PC-3 (cell line): ENCODE measurements around the gene GRIN1.

Source experiments
- EZH2phosphoT487 ChIP-seq: fragments of 300-600 bp; sonication (generic); IDR thresholded peaks from 2 replicates; pipeline ENCODE4 v1.6.1; 2018; ENCODE audit warnings: mild to moderate bottlenecking, antibody characterized with exemption, low read length, borderline replicate concordance
- TF ChIP-seq, protein P1 (sequence below): fragments of 300-600 bp; sonication (generic); conservative IDR thresholded peaks from 2 replicates; pipeline ENCODE4 v1.5.1; 2017; ENCODE audit warnings: antibody characterized with exemption, low read depth, mild to moderate bottlenecking, low read length

DNA sequence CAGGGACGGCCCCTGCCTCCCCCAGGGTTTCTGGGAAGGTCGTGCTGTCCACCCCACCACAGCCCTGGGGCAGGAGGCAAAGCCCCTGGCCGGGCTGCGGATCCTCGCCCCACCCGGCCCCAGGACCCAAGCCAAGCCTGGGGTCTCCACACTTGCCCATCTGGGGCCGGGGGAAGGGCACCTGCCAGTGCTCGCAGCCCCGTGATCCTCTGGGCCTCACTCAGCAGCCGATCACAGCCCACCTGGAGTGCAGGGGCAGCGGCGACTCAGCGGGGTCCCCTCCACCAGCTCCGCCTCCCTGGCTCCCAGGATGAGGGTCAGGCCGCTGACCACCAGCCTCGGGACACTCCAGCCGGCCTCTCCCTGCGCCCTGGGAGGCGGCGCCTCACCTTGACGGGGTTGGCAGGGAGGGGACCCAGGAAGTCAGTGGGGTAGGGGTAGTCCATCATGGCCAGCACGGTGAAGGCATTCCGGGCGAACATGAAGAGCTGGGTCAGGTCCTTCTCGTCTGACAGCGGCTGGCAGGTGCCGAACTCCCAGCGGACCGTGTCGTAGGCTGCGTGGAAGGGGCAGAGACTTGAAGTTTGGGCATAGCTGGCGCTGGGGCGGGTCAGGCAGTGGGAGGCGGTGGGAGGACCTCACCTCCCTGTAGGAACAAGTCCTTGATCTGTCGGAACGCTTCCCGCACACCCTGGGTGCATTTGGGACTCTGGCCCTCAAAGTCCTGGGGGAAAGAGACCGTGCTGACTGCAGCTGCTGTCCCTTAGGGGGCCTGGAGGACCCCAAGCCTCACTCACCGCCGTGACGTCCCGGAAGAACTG is 26.2 kb upstream of the GRIN1 start:
- TF ChIP-seq, protein P1, sequence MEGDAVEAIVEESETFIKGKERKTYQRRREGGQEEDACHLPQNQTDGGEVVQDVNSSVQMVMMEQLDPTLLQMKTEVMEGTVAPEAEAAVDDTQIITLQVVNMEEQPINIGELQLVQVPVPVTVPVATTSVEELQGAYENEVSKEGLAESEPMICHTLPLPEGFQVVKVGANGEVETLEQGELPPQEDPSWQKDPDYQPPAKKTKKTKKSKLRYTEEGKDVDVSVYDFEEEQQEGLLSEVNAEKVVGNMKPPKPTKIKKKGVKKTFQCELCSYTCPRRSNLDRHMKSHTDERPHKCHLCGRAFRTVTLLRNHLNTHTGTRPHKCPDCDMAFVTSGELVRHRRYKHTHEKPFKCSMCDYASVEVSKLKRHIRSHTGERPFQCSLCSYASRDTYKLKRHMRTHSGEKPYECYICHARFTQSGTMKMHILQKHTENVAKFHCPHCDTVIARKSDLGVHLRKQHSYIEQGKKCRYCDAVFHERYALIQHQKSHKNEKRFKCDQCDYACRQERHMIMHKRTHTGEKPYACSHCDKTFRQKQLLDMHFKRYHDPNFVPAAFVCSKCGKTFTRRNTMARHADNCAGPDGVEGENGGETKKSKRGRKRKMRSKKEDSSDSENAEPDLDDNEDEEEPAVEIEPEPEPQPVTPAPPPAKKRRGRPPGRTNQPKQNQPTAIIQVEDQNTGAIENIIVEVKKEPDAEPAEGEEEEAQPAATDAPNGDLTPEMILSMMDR = no peak
- no peak for TF ChIP-seq EZH2phosphoT487
